Measurements from ENCODE around the gene MRLN.

The MRLN gene

GRCh38 chr10:59700709-59701108, 52.5 kb downstream of the MRLN start:
- TF ChIP-seq, protein P1, sequence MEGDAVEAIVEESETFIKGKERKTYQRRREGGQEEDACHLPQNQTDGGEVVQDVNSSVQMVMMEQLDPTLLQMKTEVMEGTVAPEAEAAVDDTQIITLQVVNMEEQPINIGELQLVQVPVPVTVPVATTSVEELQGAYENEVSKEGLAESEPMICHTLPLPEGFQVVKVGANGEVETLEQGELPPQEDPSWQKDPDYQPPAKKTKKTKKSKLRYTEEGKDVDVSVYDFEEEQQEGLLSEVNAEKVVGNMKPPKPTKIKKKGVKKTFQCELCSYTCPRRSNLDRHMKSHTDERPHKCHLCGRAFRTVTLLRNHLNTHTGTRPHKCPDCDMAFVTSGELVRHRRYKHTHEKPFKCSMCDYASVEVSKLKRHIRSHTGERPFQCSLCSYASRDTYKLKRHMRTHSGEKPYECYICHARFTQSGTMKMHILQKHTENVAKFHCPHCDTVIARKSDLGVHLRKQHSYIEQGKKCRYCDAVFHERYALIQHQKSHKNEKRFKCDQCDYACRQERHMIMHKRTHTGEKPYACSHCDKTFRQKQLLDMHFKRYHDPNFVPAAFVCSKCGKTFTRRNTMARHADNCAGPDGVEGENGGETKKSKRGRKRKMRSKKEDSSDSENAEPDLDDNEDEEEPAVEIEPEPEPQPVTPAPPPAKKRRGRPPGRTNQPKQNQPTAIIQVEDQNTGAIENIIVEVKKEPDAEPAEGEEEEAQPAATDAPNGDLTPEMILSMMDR (IDR thresholded peaks at IDR 0.05; ENCODE audit: extremely low read depth, insufficient read depth, missing control alignments): no peak
- no peak for DNase-seq (ENCODE audit: low spot score)

GRCh38 chr10:59698326-59698725, 54.9 kb downstream of the MRLN start:
- in situ Hi-C loops (cut with MboI; ENCODE audit: low pct_unique_long_range_greater_than_20kb, low sequenced_read_pairs, unreplicated experiment): no loop called here
- no peak for DNase-seq (ENCODE audit: low spot score)
- TF ChIP-seq, protein P1 (IDR thresholded peaks at IDR 0.05; ENCODE audit: extremely low read depth, insufficient read depth, missing control alignments): no peak

More at GRCh38 chr10:59700709-59701108, 52.5 kb downstream of the MRLN start:
- in situ Hi-C loops (cut with MboI; ENCODE audit: low pct_unique_long_range_greater_than_20kb, low sequenced_read_pairs, unreplicated experiment): no loop called here

- no peak for DNase-seq (ENCODE audit: low spot score)
- in situ Hi-C loops (cut with MboI; ENCODE audit: low pct_unique_long_range_greater_than_20kb, low sequenced_read_pairs, unreplicated experiment): no loop called here
Measured at GRCh38 chr10:59695637-59696036, 57.6 kb downstream of the MRLN start.

GRCh38 chr10:59694936-59695335, 58.3 kb downstream of the MRLN start:
- TF ChIP-seq, protein P1 (IDR thresholded peaks at IDR 0.05; ENCODE audit: extremely low read depth, insufficient read depth, missing control alignments): no peak
- in situ Hi-C loops (cut with MboI; ENCODE audit: low pct_unique_long_range_greater_than_20kb, low sequenced_read_pairs, unreplicated experiment): no loop called here
- no peak for DNase-seq (ENCODE audit: low spot score)

More at GRCh38 chr10:59695637-59696036, 57.6 kb downstream of the MRLN start:
- TF ChIP-seq, protein P1 (IDR thresholded peaks at IDR 0.05; ENCODE audit: extremely low read depth, insufficient read depth, missing control alignments): no peak

DNA sequence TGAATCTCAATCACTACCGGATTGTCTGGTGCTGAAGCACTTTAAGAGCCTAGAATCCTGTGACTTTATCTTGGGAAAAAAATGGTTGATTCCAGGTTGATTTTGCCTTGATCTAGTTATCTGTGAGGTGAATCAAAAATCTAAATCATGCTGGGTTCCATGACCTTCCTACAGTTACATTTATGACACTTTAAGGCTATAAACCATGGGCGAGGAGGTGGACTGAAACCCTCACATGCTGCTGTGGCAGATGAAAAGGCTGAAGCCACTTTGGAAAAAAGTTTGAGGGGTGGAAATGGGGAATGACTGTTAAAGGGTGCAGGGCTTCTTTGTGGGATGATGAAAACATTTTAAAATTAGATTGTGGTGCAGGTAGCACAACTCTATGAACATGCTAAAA, 61.1 kb downstream of the MRLN start:
- in situ Hi-C loops (cut with MboI; ENCODE audit: low pct_unique_long_range_greater_than_20kb, low sequenced_read_pairs, unreplicated experiment): no loop called here
- TF ChIP-seq, protein P1 (IDR thresholded peaks at IDR 0.05; ENCODE audit: extremely low read depth, insufficient read depth, missing control alignments): no peak
- DNase-seq (ENCODE audit: low spot score): no peak

DNA sequence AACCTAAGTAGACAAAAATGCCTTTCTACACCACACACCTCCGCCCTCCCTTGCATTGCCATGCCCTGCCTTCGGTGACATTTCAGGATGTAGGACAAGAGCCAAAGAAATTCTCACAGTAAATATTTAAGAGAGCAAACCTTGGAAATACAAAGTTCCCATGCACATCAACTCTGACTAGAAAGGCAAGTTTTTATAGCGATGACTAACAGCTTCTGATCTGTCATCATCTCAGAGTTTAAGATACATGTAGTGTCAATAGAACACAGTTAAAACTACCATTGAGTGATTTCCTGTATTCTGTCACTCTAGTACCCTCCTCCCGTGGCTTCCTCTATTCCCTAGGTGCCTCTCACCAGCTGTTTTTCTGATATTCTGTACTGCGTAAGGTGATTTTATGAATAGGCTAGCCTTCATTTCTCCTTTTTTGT, 64.3 kb downstream of the MRLN start:
- in situ Hi-C loops (cut with MboI; ENCODE audit: low pct_unique_long_range_greater_than_20kb, low sequenced_read_pairs, unreplicated experiment): no loop called here
- TF ChIP-seq, protein P1 (IDR thresholded peaks at IDR 0.05; ENCODE audit: extremely low read depth, insufficient read depth, missing control alignments): no peak
- DNase-seq (ENCODE audit: low spot score): no peak

- no peak for DNase-seq (ENCODE audit: low spot score)
- in situ Hi-C loops (cut with MboI; ENCODE audit: low pct_unique_long_range_greater_than_20kb, low sequenced_read_pairs, unreplicated experiment): no loop called here
- TF ChIP-seq, protein P1 (IDR thresholded peaks at IDR 0.05; ENCODE audit: extremely low read depth, insufficient read depth, missing control alignments): no peak
Measured at GRCh38 chr10:59687657-59688056, 65.6 kb downstream of the MRLN start.

Data from GM13977 (cell line).